HG03460 (cell line): ENCODE measurements around the gene ABHD2.

Experiments
- ATAC-seq: cut with Tn5 transposase; IDR thresholded peaks from one replicate; pipeline ENCODE4 v1.9.1; 2021; ENCODE audit not compliant: unreplicated experiment

The ABHD2 gene

GRCh38 chr15:89161666-89162065 is 73.4 kb downstream of the ABHD2 start:
- no peak for ATAC-seq

- no peak for ATAC-seq
These were observed 75.2 kb downstream of the ABHD2 start for GRCh38 chr15:89163271-89164055.

- ATAC-seq, result no peak
These were observed 76.5 kb downstream of the ABHD2 start for GRCh38 chr15:89164712-89165211.

- no peak for ATAC-seq
These were observed 77.4 kb downstream of the ABHD2 start for GRCh38 chr15:89165677-89166076.

- ATAC-seq, result peak; percentile 78
These were observed 79.3 kb downstream of the ABHD2 start for GRCh38 chr15:89167267-89168176.

GRCh38 chr15:89168316-89168833 is 80.1 kb downstream of the ABHD2 start:
- no peak for ATAC-seq

GRCh38 chr15:89170364-89170763 is 82.1 kb downstream of the ABHD2 start:
- ATAC-seq, result no peak

- no peak for ATAC-seq
These were observed 83.1 kb downstream of the ABHD2 start for GRCh38 chr15:89171136-89172072.

GRCh38 chr15:89172921-89173320 is 84.7 kb downstream of the ABHD2 start:
- no peak for ATAC-seq

GRCh38 chr15:89174476-89174875 is 86.2 kb downstream of the ABHD2 start:
- no peak for ATAC-seq

GRCh38 chr15:89175617-89176191 is 87.4 kb downstream of the ABHD2 start:
- ATAC-seq, result no peak

- ATAC-seq, result no peak
These were observed 88.9 kb downstream of the ABHD2 start for GRCh38 chr15:89177116-89177515.

- ATAC-seq, result no peak
These were observed 89.5 kb downstream of the ABHD2 start for GRCh38 chr15:89177633-89178306.

- no peak for ATAC-seq
These were observed 90.2 kb downstream of the ABHD2 start for GRCh38 chr15:89178307-89178977.

- no peak for ATAC-seq
These were observed 92.0 kb downstream of the ABHD2 start for GRCh38 chr15:89179966-89180875.

- ATAC-seq, result no peak
These were observed 96.1 kb downstream of the ABHD2 start for GRCh38 chr15:89184357-89184756.

GRCh38 chr15:89184886-89185526 is 96.8 kb downstream of the ABHD2 start:
- ATAC-seq, result no peak
